ENCODE data around the gene OTOA. TPM values are rescaled to one million over a fixed set of nuclear protein-coding genes. Genes with fewer than 3 reads are reported as not detected.

Gene OTOA
- total RNA-seq, 1 donor from 2014 or later = 0.10 TPM

DNA sequence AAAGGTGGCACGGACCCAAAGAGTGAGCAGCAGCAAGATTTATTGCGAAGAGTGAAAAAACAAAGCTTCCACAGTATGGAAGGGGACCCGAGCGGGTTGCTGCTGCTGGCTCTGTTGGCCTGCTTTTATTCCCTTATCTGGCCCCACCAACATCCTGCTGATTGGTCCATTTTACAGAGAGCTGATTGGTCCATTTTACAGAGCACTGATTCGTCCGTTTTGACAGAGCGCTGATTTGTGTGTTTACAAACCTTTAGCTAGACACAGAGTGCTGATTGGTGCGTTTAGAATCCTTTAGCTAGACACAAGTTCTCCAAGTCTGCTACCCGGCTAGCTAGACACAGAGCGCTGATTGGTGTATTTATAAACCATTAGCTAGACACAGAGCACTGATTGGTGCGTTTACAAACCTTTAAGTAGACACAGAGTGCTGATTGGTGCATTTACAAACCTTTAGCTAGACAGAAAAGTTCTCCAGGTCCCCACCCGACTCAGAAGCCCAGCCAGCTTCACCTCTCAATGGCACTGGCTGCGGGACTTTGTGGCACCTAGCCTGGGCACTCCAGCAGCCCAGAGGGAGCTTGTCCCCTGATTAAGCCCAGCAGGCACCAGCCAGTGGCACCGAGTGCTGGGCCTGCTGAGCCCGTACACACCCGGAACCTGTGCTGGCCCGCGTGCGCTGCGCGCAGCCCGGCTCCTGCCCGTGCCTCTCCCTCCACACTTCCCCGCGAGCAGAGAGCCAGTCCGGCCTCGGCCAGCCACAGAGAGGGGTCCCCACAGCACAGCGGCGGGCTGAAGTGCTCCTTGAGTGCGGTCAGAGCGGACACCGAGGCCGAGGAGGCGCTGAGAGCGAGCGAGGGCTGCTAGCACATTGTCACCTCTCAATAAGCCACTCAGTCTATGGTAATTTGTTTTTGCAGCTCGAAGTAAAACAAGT, 26.5 kb upstream of the OTOA start:
- TF ChIP-seq CTCF (IDR thresholded peaks at IDR 0.05) = no peak
- Mint-ChIP-seq H3K4me1 (ENCODE audit: low read depth) (peaks cover 8% of the 10 kb centered on the region), H3K27me3 (ENCODE audit: low read depth) (no peaks in the 10 kb centered on the region), H3K4me3 (ENCODE audit: unreplicated experiment) (no peak overlapping the region), H3K36me3 (ENCODE audit: low read depth) (peaks cover 3% of the 10 kb centered on the region), H3K9me3 (ENCODE audit: low read depth) (no peaks in the 10 kb centered on the region), H3K27ac (ENCODE audit: unreplicated experiment) (no peak overlapping the region)
- no peak for DNase-seq (ENCODE audit: low spot score)

- Mint-ChIP-seq H3K9me3 (ENCODE audit: low read depth) (no peaks in the 10 kb centered on the region), H3K4me1 (ENCODE audit: low read depth) (peaks cover 8% of the 10 kb centered on the region), H3K4me3 (ENCODE audit: unreplicated experiment) (no peak overlapping the region), H3K27ac (ENCODE audit: unreplicated experiment) (peak overlapping the region; percentile 2), H3K27me3 (ENCODE audit: low read depth) (no peaks in the 10 kb centered on the region), H3K36me3 (ENCODE audit: low read depth) (peaks cover 3% of the 10 kb centered on the region)
- TF ChIP-seq CTCF (IDR thresholded peaks at IDR 0.05) = no peak
- DNase-seq (ENCODE audit: low spot score) = no peak
Observed at GRCh38 chr16:21638573-21638975, 25.2 kb upstream of the OTOA start.

DNA sequence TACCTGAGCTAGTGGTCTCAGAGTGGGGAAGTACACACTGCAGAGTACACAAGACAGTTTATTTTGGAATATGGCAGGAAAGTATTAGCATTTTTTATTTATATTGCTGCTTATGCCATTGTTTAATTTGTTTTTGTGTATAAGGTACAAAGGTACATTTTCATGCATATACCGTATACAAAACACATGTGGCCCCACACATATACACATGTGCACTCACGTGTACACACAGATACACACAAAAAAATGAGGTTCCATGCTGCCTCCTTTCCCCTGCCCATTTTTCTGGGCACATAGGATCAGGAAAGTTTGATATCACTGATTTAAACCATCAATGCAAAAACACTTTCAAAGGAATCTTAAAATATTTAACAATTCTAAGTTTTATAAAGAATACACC, 24.3 kb upstream of the OTOA start:
- H3K4me3 Mint-ChIP-seq (ENCODE audit: unreplicated experiment) = no peak overlapping the region
- peaks cover 8% of the 10 kb centered on the region for H3K4me1 Mint-ChIP-seq (ENCODE audit: low read depth)
- no peaks in the 10 kb centered on the region for H3K9me3 Mint-ChIP-seq (ENCODE audit: low read depth)
- TF ChIP-seq CTCF (IDR thresholded peaks at IDR 0.05) = no peak
- no peaks in the 10 kb centered on the region for H3K27me3 Mint-ChIP-seq (ENCODE audit: low read depth)
- peaks cover 3% of the 10 kb centered on the region for H3K36me3 Mint-ChIP-seq (ENCODE audit: low read depth)
- H3K27ac Mint-ChIP-seq (ENCODE audit: unreplicated experiment) = no peak overlapping the region
- no peak for DNase-seq (ENCODE audit: low spot score)

- no peaks in the 10 kb centered on the region for H3K27me3 Mint-ChIP-seq (ENCODE audit: low read depth)
- no peaks in the 10 kb centered on the region for H3K36me3 Mint-ChIP-seq (ENCODE audit: low read depth)
- no peak for TF ChIP-seq CTCF (IDR thresholded peaks at IDR 0.05)
- no peak overlapping the region for H3K27ac Mint-ChIP-seq (ENCODE audit: unreplicated experiment)
- H3K4me3 Mint-ChIP-seq (ENCODE audit: unreplicated experiment) = no peak overlapping the region
- no peak for DNase-seq (ENCODE audit: low spot score)
- H3K4me1 Mint-ChIP-seq (ENCODE audit: low read depth) = peaks cover 17% of the 10 kb centered on the region
- no peaks in the 10 kb centered on the region for H3K9me3 Mint-ChIP-seq (ENCODE audit: low read depth)
Observed at GRCh38 chr16:21641916-21642315, 21.9 kb upstream of the OTOA start.

GRCh38 chr16:21642861-21643260, 20.9 kb upstream of the OTOA start:
- H3K27me3 Mint-ChIP-seq (ENCODE audit: low read depth) = no peaks in the 10 kb centered on the region
- no peaks in the 10 kb centered on the region for H3K36me3 Mint-ChIP-seq (ENCODE audit: low read depth)
- no peak overlapping the region for H3K4me3 Mint-ChIP-seq (ENCODE audit: unreplicated experiment)
- no peak for TF ChIP-seq CTCF (IDR thresholded peaks at IDR 0.05)
- no peak overlapping the region for H3K27ac Mint-ChIP-seq (ENCODE audit: unreplicated experiment)
- no peaks in the 10 kb centered on the region for H3K9me3 Mint-ChIP-seq (ENCODE audit: low read depth)
- H3K4me1 Mint-ChIP-seq (ENCODE audit: low read depth) = peaks cover 19% of the 10 kb centered on the region
- DNase-seq (ENCODE audit: low spot score) = no peak

Data from chondrocyte (in vitro differentiated cells).